ENCODE results near the gene LPIN2.

LPIN2 gene

GRCh38 chr18:3057526-3057925, 44.6 kb upstream of the LPIN2 start:
- TF ChIP-seq CTCF (IDR thresholded peaks at IDR 0.05; ENCODE audit: insufficient read depth, low read depth, low read length, missing control alignments), result no peak
- no peak for DNase-seq (ENCODE audit: low read depth)

GRCh38 chr18:3056311-3056710, 43.4 kb upstream of the LPIN2 start:
- no peak for TF ChIP-seq CTCF (IDR thresholded peaks at IDR 0.05; ENCODE audit: insufficient read depth, low read depth, low read length, missing control alignments)
- DNase-seq (ENCODE audit: low read depth), result no peak
- H3K4me3 ChIP-seq (ENCODE audit: low read depth, low read length), result no peak overlapping the region

More at GRCh38 chr18:3057526-3057925, 44.6 kb upstream of the LPIN2 start:
- H3K4me3 ChIP-seq (ENCODE audit: low read depth, low read length), result no peak overlapping the region

GRCh38 chr18:3055816-3056215, 42.9 kb upstream of the LPIN2 start:
- DNase-seq (ENCODE audit: low read depth), result no peak
- no peak for TF ChIP-seq CTCF (IDR thresholded peaks at IDR 0.05; ENCODE audit: insufficient read depth, low read depth, low read length, missing control alignments)
- H3K4me3 ChIP-seq (ENCODE audit: low read depth, low read length), result no peak overlapping the region

- no peak overlapping the region for H3K4me3 ChIP-seq (ENCODE audit: low read depth, low read length)
- no peak for TF ChIP-seq CTCF (IDR thresholded peaks at IDR 0.05; ENCODE audit: insufficient read depth, low read depth, low read length, missing control alignments)
- DNase-seq (ENCODE audit: low read depth), result no peak
Measured at GRCh38 chr18:3055186-3055728, 42.3 kb upstream of the LPIN2 start.

GRCh38 chr18:3054780-3055179, 41.8 kb upstream of the LPIN2 start:
- DNase-seq (ENCODE audit: low read depth), result no peak
- no peak overlapping the region for H3K4me3 ChIP-seq (ENCODE audit: low read depth, low read length)
- TF ChIP-seq CTCF (IDR thresholded peaks at IDR 0.05; ENCODE audit: insufficient read depth, low read depth, low read length, missing control alignments), result no peak

- DNase-seq (ENCODE audit: low read depth), result no peak
- no peak overlapping the region for H3K4me3 ChIP-seq (ENCODE audit: low read depth, low read length)
- TF ChIP-seq CTCF (IDR thresholded peaks at IDR 0.05; ENCODE audit: insufficient read depth, low read depth, low read length, missing control alignments), result no peak
Measured at GRCh38 chr18:3054214-3054613, 41.3 kb upstream of the LPIN2 start.

- H3K4me3 ChIP-seq (ENCODE audit: low read depth, low read length), result no peak overlapping the region
- no peak for DNase-seq (ENCODE audit: low read depth)
- no peak for TF ChIP-seq CTCF (IDR thresholded peaks at IDR 0.05; ENCODE audit: insufficient read depth, low read depth, low read length, missing control alignments)
Measured at GRCh38 chr18:3053081-3053480, 40.1 kb upstream of the LPIN2 start.
